Fibroblast of the aortic adventitia (primary cell): ENCODE data around the gene MMP17. TPM values are rescaled to one million over a fixed set of nuclear protein-coding genes. Genes with fewer than 3 reads are reported as not detected.

Experiments
- DNase-seq: peaks from one replicate; pipeline ENCODE4 v3.0.0-alpha.2; 2010; ENCODE audit warnings: low read depth
- H3K4me3 ChIP-seq: 2 replicates; pipeline ENCODE4 v1.5.1; 2011; ENCODE audit warnings: low read depth, mild to moderate bottlenecking, control low read depth, low read length, moderate library complexity
- total RNA-seq: library from RNA; depleted of rRNA; stranded (reverse); fragments of >200 nt; gene quantifications from 2 replicates; pipeline ENCODE4 v1.2.3, GENCODE V29; 2012; ENCODE audit warnings: low replicate concordance
- TF ChIP-seq, protein P1 (sequence below): IDR thresholded peaks from 2 replicates; pipeline ENCODE4 v1.5.1; 2011; ENCODE audit warnings: mild to moderate bottlenecking, low read length, control low read depth, inconsistent platforms; ENCODE audit not compliant: insufficient read depth

The MMP17 gene
- total RNA-seq, 1 donor, result 5.6 TPM

DNA sequence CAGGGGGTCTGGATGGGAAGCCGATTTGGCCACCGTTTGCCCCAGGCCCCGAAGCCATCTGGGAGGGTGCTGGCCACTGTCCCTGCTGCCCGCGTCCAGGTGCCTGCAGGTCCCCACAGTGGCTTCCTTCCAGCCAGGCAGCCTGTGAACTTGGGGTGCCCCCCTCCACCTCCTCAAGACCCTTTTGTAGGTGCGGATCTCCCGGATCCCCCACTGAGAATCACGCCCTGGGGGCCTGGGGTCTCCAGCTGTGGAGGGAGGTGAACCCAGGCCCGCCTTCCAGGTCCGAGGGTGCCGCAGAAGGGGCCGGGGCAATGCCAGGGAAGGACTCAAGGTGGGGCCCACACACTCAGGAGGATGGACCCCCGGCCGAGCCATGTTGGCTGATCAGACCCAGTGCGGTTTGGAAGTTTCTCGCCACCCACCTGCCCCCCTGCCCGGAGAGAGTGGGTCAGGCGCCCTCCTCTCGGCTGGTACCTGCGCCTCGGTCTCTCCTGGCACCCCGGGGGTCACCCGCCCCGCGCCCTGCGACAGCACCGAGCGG is 1.7 kb downstream of the MMP17 start:
- TF ChIP-seq, protein P1, sequence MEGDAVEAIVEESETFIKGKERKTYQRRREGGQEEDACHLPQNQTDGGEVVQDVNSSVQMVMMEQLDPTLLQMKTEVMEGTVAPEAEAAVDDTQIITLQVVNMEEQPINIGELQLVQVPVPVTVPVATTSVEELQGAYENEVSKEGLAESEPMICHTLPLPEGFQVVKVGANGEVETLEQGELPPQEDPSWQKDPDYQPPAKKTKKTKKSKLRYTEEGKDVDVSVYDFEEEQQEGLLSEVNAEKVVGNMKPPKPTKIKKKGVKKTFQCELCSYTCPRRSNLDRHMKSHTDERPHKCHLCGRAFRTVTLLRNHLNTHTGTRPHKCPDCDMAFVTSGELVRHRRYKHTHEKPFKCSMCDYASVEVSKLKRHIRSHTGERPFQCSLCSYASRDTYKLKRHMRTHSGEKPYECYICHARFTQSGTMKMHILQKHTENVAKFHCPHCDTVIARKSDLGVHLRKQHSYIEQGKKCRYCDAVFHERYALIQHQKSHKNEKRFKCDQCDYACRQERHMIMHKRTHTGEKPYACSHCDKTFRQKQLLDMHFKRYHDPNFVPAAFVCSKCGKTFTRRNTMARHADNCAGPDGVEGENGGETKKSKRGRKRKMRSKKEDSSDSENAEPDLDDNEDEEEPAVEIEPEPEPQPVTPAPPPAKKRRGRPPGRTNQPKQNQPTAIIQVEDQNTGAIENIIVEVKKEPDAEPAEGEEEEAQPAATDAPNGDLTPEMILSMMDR, result no peak
- peak overlapping the region; percentile 74 for H3K4me3 ChIP-seq
- no peak for DNase-seq

DNA sequence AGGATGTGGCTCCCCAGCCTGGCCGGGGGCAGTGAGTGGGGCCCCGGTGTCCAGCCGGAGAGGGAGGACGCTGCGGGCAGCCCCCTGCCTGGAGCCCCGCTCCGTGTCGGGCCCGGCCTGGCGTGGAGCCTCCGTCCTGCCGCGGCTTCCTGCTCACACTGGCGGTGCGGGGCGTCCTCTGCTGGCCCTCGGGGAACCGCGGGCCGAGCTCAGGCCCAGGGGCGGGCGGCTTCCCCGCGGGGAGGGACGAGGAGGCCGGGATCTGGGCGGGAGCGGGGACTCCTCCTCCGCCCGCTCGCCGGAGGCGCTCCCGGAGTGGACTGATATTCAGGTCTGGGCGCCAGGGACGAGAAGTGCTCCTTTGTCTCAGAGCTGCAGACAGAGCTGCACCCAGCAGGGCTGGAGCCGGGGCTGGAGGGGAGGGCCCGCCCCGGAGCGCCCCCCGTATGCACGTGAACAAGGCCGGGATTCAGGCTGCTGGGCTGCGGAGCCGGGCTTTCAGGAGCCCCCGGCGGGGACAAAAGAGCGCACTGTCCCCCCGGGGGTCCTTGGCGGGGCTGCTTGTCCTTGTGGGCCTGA is 2.2 kb downstream of the MMP17 start:
- DNase-seq, result peak; percentile 79
- TF ChIP-seq, protein P1, result peak; percentile 51

DNA sequence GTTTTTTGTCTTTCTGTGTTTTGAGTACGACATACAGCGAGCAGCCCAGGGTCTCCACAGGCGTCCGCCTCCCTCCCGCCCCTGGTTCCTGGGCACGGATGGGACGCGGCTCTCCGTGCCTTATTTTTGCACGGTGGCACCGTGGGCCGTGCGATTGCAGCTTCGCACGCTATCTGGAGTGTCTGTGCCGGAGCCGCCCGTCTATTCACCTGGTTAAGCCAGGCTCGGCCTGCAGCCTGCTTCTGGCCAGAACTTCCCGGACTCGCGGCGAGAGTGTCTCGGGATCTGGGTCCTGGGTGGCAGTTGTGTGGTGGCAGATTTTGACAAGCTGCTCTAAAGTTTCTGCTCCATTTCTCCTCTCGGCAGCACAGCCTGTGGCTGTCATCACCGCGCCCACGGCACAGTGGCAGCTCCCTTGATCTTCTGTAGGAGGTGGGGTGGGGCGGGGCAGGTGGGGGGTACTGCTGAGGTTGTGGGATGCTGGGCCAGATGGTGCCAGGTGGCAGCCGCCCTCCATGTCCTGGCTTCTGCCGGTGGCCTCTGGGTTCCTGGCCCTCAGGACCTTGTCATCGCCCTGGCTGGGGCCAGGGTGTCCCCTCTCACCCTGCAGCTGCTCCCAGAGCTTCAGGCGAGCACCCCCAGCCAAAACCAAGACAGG is 2.9 kb downstream of the MMP17 start:
- peak; percentile 13 for DNase-seq
- TF ChIP-seq, protein P1, result no peak

More for the DNA sequence above, 2.2 kb downstream of the MMP17 start:
- peak overlapping the region; percentile 74 for H3K4me3 ChIP-seq

DNA sequence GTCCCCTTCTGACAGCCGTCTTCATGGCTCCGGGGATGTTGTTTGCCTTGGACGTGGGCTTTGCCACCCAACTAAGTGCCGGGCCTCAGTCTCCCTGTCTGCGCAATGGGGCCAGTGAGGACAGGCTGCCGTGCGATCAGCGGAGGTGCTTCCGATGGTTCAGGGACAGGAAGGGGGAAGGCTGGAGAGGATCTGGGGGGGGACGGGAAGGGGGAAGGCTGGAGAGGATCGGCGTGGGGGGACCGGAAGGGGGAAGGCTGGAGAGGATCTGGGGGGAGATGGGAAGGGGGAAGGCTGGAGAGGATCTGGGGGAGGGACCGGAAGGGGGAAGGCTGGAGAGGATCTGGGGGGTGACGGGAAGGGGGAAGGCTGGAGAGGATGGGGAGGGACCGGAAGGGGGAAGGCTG is 3.4 kb downstream of the MMP17 start:
- TF ChIP-seq, protein P1, result no peak
- peak overlapping the region; percentile 74 for H3K4me3 ChIP-seq
- DNase-seq, result peak; percentile 87

More for the DNA sequence above, 2.9 kb downstream of the MMP17 start:
- peak overlapping the region; percentile 74 for H3K4me3 ChIP-seq

DNA sequence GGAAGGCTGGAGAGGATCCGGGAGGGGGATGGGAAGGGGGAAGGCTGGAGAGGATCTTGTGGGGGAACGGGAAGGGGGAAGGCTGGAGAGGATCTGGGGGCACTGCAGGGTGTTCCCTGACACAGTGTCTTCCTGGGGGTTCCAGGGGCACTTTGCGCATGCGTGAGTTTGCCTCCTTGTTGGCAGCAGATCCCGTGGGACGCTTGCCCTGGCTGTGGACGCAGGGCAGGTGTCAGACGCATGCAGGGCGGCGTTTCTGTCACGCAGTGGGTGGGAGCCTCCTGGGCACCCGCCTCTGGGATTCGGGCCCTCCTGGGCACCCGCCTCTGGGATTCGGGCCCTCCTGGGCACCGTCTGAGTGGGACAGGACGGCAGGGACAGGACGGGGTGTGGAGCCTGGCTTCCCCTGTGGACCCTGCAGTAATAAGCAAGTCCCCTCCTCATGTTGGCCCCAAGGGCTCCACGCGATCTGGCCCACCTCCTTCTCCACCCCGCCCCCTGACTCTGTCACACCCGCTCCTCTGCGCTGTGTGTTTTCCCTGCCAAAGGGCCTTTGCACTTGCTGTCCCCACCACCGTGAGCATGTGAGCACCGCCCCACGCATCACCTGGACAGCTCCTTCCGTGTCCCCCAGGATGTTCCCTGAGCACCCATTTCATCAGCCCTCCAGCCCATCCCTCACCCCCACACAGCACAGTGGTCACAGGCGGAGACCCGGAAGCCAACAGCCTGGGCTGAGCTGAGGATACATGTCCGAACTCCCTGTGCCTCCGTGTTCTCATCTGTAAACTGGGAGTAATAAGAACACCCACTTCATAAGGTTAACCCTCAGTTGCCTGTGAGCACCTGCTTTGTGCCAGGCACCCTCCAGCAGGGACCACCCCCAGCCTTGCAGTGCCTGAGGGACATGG is 4.4 kb downstream of the MMP17 start:
- H3K4me3 ChIP-seq, result peak overlapping the region; percentile 61
- peak; percentile 79 for DNase-seq
- TF ChIP-seq, protein P1, result no peak

DNA sequence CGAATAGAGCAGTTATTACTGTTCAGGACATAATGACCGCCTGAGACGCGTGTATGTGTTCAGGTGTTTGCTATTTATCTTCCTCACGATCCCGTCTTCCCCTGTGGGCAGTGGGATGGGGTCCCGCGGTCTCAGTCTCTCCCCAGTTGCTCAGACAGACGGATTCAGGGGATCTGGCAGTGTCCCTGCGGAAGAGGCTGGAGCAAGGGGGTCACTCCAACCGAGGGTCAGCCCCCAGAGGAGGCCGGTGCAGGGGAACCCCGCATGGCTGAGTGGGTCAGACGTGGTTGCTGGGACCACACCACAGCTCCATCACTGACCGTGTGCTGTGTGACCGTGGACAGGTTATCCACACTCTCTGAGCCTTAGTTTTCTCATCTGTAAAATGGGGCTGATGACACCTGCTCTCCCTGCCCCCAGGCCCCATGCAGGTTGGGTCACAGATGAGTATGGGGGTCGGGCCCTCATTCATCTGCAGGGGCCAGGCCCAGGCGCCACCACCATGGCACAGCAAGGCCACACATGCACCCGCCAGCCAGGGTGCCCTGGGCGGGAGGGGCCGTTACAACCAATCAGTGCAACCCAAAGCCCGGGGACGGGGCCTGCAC is 5.2 kb downstream of the MMP17 start:
- no peak overlapping the region for H3K4me3 ChIP-seq
- TF ChIP-seq, protein P1, result no peak
- no peak for DNase-seq
